Measurements from ENCODE around the gene HDAC6.
A peak's percentile ranks its signal among the peaks of the same experiment; 100 is the strongest.
"Not testable (repeated sequence)": the region's sequence is repeated elsewhere in the genome, so short reads cannot be mapped to it uniquely, and the experiment has no call there.

Gene HDAC6

GRCh38 chrX:48826876-48827653, 25.2 kb downstream of the HDAC6 start:
- no peak for DNase-seq

DNA sequence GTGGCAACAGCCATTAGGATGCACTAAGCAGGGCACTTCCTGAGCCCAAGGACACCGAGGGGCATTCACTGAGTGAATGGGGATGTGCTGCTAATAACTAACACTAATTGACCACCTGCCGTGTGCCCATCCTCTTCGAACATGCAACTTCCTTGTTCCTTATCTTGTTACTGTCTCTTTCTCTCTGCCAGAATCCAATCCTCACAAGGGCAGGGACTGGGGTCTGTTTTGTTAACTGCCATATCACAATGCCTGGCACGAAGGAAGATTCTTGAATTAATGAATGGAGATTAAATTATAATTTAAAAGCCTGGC, 25.7 kb downstream of the HDAC6 start:
- DNase-seq = no peak

- no peak for DNase-seq
Observed at GRCh38 chrX:48829016-48829735, 27.3 kb downstream of the HDAC6 start.

DNA sequence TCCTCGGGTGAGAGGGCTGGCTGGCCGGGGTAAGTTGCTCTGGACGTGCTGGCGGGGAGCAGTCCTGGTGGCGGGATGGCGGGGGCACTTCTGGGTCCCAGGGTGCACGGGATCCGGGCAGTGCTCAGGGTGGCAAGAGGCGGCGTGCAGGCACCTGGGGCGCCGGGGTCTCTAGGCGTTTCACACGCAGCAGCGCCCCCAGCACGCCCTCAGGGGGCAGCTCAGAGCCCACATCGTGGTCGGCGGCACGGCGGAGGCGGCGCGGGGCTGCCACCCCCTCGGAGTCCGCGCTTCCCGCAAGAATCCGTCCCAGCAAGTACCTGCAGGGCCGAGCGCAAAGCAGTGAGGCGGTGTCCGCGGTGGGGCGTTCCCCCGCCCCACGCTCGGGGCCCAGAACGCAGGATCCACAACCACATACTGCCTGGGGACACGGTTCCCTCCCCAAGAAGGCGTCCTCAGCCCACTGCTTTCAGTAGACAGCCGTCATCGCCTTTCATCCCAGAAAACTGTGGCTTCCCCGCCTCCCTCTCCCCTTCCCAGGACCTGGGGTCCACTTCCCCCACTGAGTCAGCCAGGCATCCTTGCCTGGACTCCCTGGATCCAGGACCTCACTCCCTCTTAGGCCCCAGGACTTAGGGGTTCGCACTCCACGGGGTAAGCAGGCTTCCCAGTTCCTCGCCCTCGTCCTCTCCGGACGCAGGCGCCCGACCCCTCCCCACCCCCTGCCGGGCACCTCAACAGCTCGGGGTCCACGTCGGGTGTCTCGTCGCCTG, 29.5 kb downstream of the HDAC6 start:
- no peak for DNase-seq

GRCh38 chrX:48831909-48832291, 30.0 kb downstream of the HDAC6 start:
- DNase-seq = no peak

DNA sequence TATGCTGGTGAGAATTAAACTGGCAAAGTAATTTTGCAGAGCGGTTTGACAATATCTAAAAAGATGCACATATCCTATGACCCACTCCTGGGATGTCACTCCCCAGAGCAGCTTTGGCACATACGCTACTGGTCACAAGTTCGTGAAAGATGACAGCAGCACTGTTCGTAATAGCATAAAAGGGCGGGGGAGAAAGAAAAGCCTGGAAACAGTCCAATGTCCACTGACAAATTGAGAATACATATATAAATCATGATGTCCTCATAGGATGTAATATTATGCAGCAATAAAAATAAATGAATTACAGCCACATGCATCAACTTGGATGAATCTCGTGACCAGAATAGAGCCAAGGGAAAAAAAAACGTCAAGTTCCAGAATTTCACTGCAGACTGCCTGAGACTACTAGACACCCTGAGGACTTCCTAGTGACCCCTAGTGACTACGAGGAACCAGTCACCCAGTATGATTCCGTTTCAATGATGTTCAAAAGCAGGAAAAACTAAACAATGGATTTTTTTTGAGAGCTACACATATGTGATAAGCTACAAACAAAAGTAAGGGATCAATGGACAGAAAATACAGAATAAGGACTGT, 31.8 kb downstream of the HDAC6 start:
- no peak for DNase-seq

DNA sequence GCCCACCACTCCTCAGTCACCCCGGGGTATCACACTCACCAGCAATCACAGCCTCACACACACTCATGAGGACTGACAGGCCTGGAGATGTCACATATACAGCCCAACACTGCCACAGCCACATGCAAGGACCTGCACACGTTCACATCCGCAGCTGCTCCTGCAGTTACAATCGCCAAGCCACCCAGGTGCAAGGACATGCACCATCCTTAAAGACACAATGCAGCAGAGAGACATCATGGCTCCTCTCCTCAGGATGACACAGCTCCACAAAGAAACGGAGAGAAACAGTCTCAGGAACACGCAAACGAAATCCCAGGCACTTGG, 32.5 kb downstream of the HDAC6 start:
- peak; percentile 2 for DNase-seq

- DNase-seq = peak; percentile 49
Observed at GRCh38 chrX:48835524-48836329, 33.9 kb downstream of the HDAC6 start, which contains the start of gene PCSK1N. TSS of gene PCSK1N (minus strand) at chrX:48835610. CDS start at chrX:48835532, 78 bp downstream.

DNA sequence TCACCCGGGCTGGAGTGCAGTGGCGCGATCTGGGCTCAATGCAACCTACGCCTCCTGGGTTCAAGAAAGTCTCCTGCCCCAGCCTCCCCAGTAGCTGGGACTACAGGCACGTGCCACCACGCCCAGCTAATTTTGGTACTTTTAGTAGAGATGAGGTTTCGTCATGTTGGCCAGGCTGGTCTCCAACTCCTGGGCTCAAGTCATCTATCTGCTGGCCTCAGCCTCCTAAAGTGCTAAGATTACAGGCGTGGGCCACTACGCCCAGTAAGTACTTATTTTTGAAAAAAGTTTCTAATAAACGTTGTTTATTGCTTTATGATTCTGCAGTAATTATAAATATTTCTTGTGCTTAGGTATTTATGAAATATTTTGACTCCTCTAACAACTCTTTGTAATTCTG, 37.8 kb downstream of the HDAC6 start:
- no peak for DNase-seq

DNA sequence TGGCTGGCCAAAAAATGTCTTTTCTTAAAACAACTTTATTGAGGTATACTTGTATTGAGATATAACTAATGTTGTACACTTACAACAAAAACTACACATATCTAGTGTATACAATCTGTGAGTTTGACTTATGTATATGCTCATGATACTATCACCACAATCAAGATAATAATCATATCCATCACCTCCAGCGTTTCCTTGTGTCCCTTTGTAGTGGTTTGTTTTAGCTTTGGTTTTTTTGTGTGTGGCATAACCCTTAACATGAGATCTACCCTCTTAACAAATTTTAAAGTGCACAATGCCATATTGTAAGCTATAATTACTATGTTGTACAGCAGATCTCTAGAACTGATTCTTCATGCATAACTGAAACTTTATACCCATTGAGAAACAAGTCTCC, 47.0 kb downstream of the HDAC6 start:
- DNase-seq = no peak

GRCh38 chrX:48852857-48853256, 51.0 kb downstream of the HDAC6 start:
- DNase-seq = no peak

DNA sequence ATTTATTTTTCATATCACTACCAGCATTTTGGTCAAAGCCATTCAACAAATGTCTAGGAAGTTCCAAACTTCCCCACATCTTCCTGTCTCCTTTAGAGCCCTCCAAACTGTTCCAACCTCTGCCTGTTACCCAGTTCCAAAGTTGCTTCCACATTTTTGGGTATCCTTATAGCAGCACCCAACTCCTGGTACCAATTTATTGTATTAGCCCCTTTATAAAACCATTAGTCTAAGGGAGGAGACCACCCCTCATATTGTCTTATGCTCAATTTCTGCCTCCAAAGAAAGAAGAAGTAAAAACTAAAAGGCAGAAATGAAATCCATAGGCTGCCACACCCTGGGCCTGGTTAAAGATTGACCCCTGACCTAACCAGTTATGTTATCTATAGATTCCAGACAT, 51.6 kb downstream of the HDAC6 start:
- DNase-seq = not testable (repeated sequence)

- not testable (repeated sequence) for DNase-seq
Observed at GRCh38 chrX:48854121-48854804, 52.4 kb downstream of the HDAC6 start.

DNA sequence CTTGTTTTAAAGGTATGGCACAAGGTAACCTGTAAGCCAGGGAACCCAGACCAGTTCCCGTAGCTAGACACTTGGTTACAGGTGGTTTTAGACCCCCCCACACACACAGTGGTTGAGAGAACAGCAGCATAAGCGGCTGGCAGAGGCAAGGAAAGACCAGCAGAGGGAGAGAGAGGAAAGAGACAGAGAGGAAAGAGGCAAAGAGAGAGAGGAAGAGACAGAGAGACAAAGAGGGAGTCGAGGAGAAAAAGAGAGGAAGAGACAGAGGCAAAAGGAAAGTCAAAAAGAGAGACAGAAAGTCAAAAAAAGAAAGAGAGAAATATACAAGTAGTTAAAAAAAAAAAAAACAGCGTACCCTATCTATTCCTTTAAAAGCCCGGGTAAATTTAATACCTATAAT, 53.0 kb downstream of the HDAC6 start:
- no peak for DNase-seq

DNA sequence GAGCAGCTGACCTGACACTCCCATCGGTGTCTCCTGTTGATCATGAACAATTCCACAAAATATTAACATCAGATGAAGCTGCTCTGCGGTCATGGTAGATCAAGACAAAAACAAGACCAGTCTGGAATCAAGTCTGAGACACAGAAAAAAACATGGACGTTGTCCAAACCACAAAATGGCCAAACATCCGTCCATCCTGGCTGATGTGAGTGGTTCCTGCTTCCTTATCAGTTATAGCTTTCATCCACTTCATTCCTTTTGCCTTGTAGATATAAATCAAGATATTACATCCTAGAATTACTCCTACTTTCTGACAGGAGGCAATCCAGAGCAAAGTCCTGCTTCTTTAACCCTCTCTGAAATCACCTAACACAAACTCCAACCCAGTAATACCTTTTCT, 62.3 kb downstream of the HDAC6 start:
- no peak for DNase-seq

GRCh38 chrX:48872017-48872416, 70.2 kb downstream of the HDAC6 start:
- DNase-seq = not testable (repeated sequence)

Data from DMS79 treated with DMSO at 0.1 percent for 48 hours (cell line).